Panc1 (cell line): Measurements from ENCODE around the gene COP1. TPM values are rescaled to one million over a fixed set of nuclear protein-coding genes. Genes with fewer than 3 reads are reported as not detected.

Experiments
- ATAC-seq: fragments of 200-7000 bp; cut with Tn5 transposase; 2 replicates; pipeline ENCODE4 v1.9.1; 2020; ENCODE audit warnings: mild to moderate bottlenecking, moderate library complexity
- BruUV-seq: library from RNA; stranded (reverse); fragments of 400-500 nt; replicated peaks from 2 replicates; lab custom pipeline; 2021; lab: Mats Ljungman, UMichigan
- CTCF ChIA-PET: fragments of 300-600 bp; sonication (Branson Sonifier 250); formaldehyde crosslinking; loops from one replicate; lab custom pipeline; 2022; ENCODE audit warnings: antibody characterized with exemption; lab: Charles Lee
- POLR2A ChIA-PET: fragments of 300-600 bp; sonication (Branson Sonifier 250); formaldehyde crosslinking; loops from one replicate; lab custom pipeline; 2022; ENCODE audit warnings: antibody characterized with exemption; lab: Charles Lee
- DNase-seq: peaks from one replicate; pipeline ENCODE4 v3.0.0-alpha.2; 2010; ENCODE audit warnings: low read depth, low spot score
- H3K27ac ChIP-seq: 2 replicates; pipeline ENCODE4 v1.5.1; 2011; ENCODE audit warnings: mild to moderate bottlenecking, low read length, inconsistent platforms
- H3K27me3 ChIP-seq: fragments of 200-500 bp; sonication (Bioruptor generic); 2 replicates; pipeline ENCODE4 v1.6.0; 2014; ENCODE audit warnings: low read length, inconsistent platforms; ENCODE audit not compliant: control insufficient read depth, insufficient read depth
- H3K36me3 ChIP-seq: fragments of 200-500 bp; sonication (Bioruptor generic); 2 replicates; pipeline ENCODE4 v1.5.1; 2014; ENCODE audit warnings: inconsistent platforms, mild to moderate bottlenecking, low read length, moderate library complexity; ENCODE audit not compliant: control insufficient read depth, insufficient read depth
- H3K4me1 ChIP-seq: 2 replicates; pipeline ENCODE4 v1.5.1; 2011; ENCODE audit warnings: inconsistent platforms, mild to moderate bottlenecking, low read length, moderate library complexity; ENCODE audit not compliant: control insufficient read depth, insufficient read depth
- H3K4me3 ChIP-seq, 2 experiments: 2 replicates each; pipeline ENCODE4 v1.5.1; 2011 to 2012; ENCODE audit warnings: low read depth in 2 of 2, low read length in 2 of 2, mild to moderate bottlenecking in 2 of 2, inconsistent platforms in 1 of 2, moderate library complexity in 1 of 2
- H3K9me3 ChIP-seq: fragments of 200-500 bp; sonication (Bioruptor generic); 2 replicates; pipeline ENCODE4 v1.5.1; 2014; ENCODE audit warnings: low read depth, mild to moderate bottlenecking, inconsistent platforms, low read length, moderate library complexity; ENCODE audit not compliant: control insufficient read depth, insufficient read depth
- POLR2AphosphoS5 ChIP-seq: IDR thresholded peaks from 2 replicates; pipeline ENCODE4 v1.6.1; 2012; ENCODE audit warnings: mild to moderate bottlenecking, low read depth, low read length, moderate library complexity
- SIN3A ChIP-seq: IDR thresholded peaks from 2 replicates; pipeline ENCODE4 v1.6.1; 2012; ENCODE audit warnings: low read depth, mild to moderate bottlenecking, low read length, moderate library complexity, borderline replicate concordance; ENCODE audit not compliant: insufficient read depth
- TCF7L2 ChIP-seq: IDR thresholded peaks from 2 replicates; pipeline ENCODE4 v1.6.1; 2011; ENCODE audit warnings: mild to moderate bottlenecking, low read depth, low read length, inconsistent platforms
- in situ Hi-C: cut with HindIII; loops from 2 replicates; pipeline ENCODE4 v1.10.0; 2016; ENCODE audit warnings: low sequenced_read_pairs, low pct_unique_long_range_greater_than_20kb
- intact Hi-C: fragments of 100-400 bp; cut with micrococcal nuclease; formaldehyde crosslinking; loops from one replicate; pipeline ENCODE4 v1.10.0; 2022; ENCODE audit not compliant: unreplicated experiment
- total RNA-seq: library from RNA; stranded (reverse); gene quantifications from one replicate; pipeline ENCODE4 v1.2.1, GENCODE V29; 2021; ENCODE audit not compliant: unreplicated experiment
- TF ChIP-seq, protein P1 (sequence below), 2 experiments: IDR thresholded peaks; 2 replicates each; pipeline ENCODE4 v1.6.1; 2011 to 2012; ENCODE audit warnings: low read depth in 2 of 2, control low read depth in 1 of 2, low read length in 1 of 2, mild to moderate bottlenecking in 1 of 2, moderate library complexity in 1 of 2; ENCODE audit not compliant: insufficient read depth in 1 of 2
- TF ChIP-seq, protein P2 (sequence below): fragments of 450-650 bp; IDR thresholded peaks from 2 replicates; pipeline ENCODE4 v1.5.1; 2017; ENCODE audit warnings: mild to moderate bottlenecking

Gene COP1
- total RNA-seq, 1 experiment from 2014 or later = 36.5 TPM

GRCh38 chr1:175960169-175960568 lies 246.9 kb downstream of the COP1 start:
- in situ Hi-C loops (no loop called here), intact Hi-C loops (no loop called here)
- no peak overlapping the region for H3K27ac ChIP-seq
- H3K36me3 ChIP-seq = no peaks in the 10 kb centered on the region
- ATAC-seq (no peak), DNase-seq (no peak)
- TF ChIP-seq, protein P1, sequence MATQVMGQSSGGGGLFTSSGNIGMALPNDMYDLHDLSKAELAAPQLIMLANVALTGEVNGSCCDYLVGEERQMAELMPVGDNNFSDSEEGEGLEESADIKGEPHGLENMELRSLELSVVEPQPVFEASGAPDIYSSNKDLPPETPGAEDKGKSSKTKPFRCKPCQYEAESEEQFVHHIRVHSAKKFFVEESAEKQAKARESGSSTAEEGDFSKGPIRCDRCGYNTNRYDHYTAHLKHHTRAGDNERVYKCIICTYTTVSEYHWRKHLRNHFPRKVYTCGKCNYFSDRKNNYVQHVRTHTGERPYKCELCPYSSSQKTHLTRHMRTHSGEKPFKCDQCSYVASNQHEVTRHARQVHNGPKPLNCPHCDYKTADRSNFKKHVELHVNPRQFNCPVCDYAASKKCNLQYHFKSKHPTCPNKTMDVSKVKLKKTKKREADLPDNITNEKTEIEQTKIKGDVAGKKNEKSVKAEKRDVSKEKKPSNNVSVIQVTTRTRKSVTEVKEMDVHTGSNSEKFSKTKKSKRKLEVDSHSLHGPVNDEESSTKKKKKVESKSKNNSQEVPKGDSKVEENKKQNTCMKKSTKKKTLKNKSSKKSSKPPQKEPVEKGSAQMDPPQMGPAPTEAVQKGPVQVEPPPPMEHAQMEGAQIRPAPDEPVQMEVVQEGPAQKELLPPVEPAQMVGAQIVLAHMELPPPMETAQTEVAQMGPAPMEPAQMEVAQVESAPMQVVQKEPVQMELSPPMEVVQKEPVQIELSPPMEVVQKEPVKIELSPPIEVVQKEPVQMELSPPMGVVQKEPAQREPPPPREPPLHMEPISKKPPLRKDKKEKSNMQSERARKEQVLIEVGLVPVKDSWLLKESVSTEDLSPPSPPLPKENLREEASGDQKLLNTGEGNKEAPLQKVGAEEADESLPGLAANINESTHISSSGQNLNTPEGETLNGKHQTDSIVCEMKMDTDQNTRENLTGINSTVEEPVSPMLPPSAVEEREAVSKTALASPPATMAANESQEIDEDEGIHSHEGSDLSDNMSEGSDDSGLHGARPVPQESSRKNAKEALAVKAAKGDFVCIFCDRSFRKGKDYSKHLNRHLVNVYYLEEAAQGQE (IDR thresholded peaks at IDR 0.05; ENCODE audit: insufficient read depth in 1 of 2, low read depth in 2 of 2, low read length in 1 of 2) = no peak
- TF ChIP-seq TCF7L2 (no peak), POLR2AphosphoS5 (no peak), SIN3A (no peak)
- TF ChIP-seq, protein P2, sequence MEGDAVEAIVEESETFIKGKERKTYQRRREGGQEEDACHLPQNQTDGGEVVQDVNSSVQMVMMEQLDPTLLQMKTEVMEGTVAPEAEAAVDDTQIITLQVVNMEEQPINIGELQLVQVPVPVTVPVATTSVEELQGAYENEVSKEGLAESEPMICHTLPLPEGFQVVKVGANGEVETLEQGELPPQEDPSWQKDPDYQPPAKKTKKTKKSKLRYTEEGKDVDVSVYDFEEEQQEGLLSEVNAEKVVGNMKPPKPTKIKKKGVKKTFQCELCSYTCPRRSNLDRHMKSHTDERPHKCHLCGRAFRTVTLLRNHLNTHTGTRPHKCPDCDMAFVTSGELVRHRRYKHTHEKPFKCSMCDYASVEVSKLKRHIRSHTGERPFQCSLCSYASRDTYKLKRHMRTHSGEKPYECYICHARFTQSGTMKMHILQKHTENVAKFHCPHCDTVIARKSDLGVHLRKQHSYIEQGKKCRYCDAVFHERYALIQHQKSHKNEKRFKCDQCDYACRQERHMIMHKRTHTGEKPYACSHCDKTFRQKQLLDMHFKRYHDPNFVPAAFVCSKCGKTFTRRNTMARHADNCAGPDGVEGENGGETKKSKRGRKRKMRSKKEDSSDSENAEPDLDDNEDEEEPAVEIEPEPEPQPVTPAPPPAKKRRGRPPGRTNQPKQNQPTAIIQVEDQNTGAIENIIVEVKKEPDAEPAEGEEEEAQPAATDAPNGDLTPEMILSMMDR = no peak
- H3K27me3 ChIP-seq = no peaks in the 10 kb centered on the region
- no peaks in the 10 kb centered on the region for H3K9me3 ChIP-seq
- ChIA-PET CTCF (no interaction called here), POLR2A (no interaction called here)
- no peaks in the 10 kb centered on the region for H3K4me1 ChIP-seq
- no peak overlapping the region for H3K4me3 ChIP-seq
- no TSS peak for BruUV-seq

GRCh38 chr1:175951627-175952026 lies 255.5 kb downstream of the COP1 start:
- ATAC-seq (no peak), DNase-seq (no peak)
- no peaks in the 10 kb centered on the region for H3K36me3 ChIP-seq
- ChIA-PET CTCF (no interaction called here), POLR2A (no interaction called here)
- H3K27ac ChIP-seq = no peak overlapping the region
- intact Hi-C loops = no loop called here
- in situ Hi-C loops = no loop called here
- no TSS peak for BruUV-seq
- H3K4me3 ChIP-seq = no peak overlapping the region
- H3K27me3 ChIP-seq = no peaks in the 10 kb centered on the region
- no peak for TF ChIP-seq SIN3A
- TF ChIP-seq TCF7L2 = no peak
- no peak for TF ChIP-seq POLR2AphosphoS5
- TF ChIP-seq, protein P1 (IDR thresholded peaks at IDR 0.05; ENCODE audit: insufficient read depth in 1 of 2, low read depth in 2 of 2, low read length in 1 of 2) = no peak
- TF ChIP-seq, protein P2 = no peak
- no peaks in the 10 kb centered on the region for H3K4me1 ChIP-seq
- no peaks in the 10 kb centered on the region for H3K9me3 ChIP-seq
